ENCODE data around the gene EDRF1.

Gene EDRF1

GRCh38 chr10:125762692-125763648, 43.5 kb downstream of the EDRF1 start:
- DNase-seq: no peak

- DNase-seq: no peak
These were observed 46.3 kb downstream of the EDRF1 start for GRCh38 chr10:125765835-125766234.

GRCh38 chr10:125766511-125766910, 47.0 kb downstream of the EDRF1 start:
- no peak for DNase-seq

- DNase-seq: no peak
These were observed 48.8 kb downstream of the EDRF1 start for GRCh38 chr10:125768219-125768855.

- DNase-seq: no peak
These were observed 49.7 kb downstream of the EDRF1 start for GRCh38 chr10:125769175-125769574.

- DNase-seq: no peak
These were observed 51.3 kb downstream of the EDRF1 start for GRCh38 chr10:125770844-125771243.

GRCh38 chr10:125772112-125772863, 52.8 kb downstream of the EDRF1 start:
- DNase-seq: no peak

- no peak for DNase-seq
These were observed 53.3 kb downstream of the EDRF1 start for GRCh38 chr10:125772864-125773180.

- DNase-seq: no peak
These were observed 54.4 kb downstream of the EDRF1 start for GRCh38 chr10:125773687-125774543.

GRCh38 chr10:125774581-125775191, 55.2 kb downstream of the EDRF1 start:
- no peak for DNase-seq

- no peak for DNase-seq
These were observed 56.1 kb downstream of the EDRF1 start, which contains the start of gene MMP21 for GRCh38 chr10:125775491-125776106. MMP21 (minus strand) TSS chr10:125775821; CDS start chr10:125775821, 0 bp downstream.

- DNase-seq: no peak
These were observed 58.3 kb downstream of the EDRF1 start for GRCh38 chr10:125777806-125778205.

- DNase-seq: no peak
These were observed 59.0 kb downstream of the EDRF1 start for GRCh38 chr10:125778556-125778955.

- DNase-seq: no peak
These were observed 60.2 kb downstream of the EDRF1 start for GRCh38 chr10:125779403-125780327.

GRCh38 chr10:125781374-125781773, 61.9 kb downstream of the EDRF1 start:
- no peak for DNase-seq

GRCh38 chr10:125782054-125782453, 62.5 kb downstream of the EDRF1 start:
- DNase-seq: no peak

- no peak for DNase-seq
These were observed 63.1 kb downstream of the EDRF1 start for GRCh38 chr10:125782616-125783015.

GRCh38 chr10:125783408-125783807, 63.9 kb downstream of the EDRF1 start:
- no peak for DNase-seq

GRCh38 chr10:125783957-125784356, 64.4 kb downstream of the EDRF1 start:
- no peak for DNase-seq

- DNase-seq: no peak
These were observed 66.3 kb downstream of the EDRF1 start for GRCh38 chr10:125785791-125786190.

Data from NCI-H187 treated with DMSO at 0.1 percent for 48 hours (cell line).